Measurements from ENCODE around the gene EDA. TPM values are rescaled to one million over a fixed set of nuclear protein-coding genes. Genes with fewer than 3 reads are reported as not detected.

EDA gene
- total and polyA plus RNA-seq, 10 of the 15 experiments (the other 5 are each of a cell fraction or from before 2014, with no cell fraction given): 0.06 TPM; not detected in 9

DNA sequence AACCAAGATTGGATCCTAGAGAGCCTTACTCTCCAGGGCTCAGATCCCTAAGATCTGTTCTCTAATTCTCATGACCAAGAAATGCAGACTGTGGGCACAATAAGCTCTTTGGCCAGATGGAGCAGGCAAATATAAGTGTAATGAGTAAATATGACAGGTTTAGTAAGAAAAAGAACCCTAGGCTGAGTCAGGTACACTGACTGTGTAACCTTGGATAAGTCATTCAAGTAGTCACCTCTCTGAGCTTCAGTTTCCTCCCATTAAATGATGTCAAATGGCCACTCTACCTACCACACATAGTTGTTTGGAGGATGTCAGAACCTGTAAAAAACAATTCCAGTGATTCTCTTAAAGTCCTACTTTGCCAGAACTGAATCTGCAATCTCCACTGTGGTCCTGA lies 8.3 kb upstream of the EDA start (continued):
- TF ChIP-seq SKIL (IDR thresholded peaks at IDR 0.05; ENCODE audit: low read depth, poor library complexity, severe bottlenecking): no peak
- no peak for TF ChIP-seq CREM (IDR thresholded peaks at IDR 0.05; ENCODE audit: low read depth)
- TF ChIP-seq NR2C2 (IDR thresholded peaks at IDR 0.05; ENCODE audit: borderline replicate concordance, control insufficient read depth, insufficient read length, low read depth): no peak
- TF ChIP-seq, protein P1, sequence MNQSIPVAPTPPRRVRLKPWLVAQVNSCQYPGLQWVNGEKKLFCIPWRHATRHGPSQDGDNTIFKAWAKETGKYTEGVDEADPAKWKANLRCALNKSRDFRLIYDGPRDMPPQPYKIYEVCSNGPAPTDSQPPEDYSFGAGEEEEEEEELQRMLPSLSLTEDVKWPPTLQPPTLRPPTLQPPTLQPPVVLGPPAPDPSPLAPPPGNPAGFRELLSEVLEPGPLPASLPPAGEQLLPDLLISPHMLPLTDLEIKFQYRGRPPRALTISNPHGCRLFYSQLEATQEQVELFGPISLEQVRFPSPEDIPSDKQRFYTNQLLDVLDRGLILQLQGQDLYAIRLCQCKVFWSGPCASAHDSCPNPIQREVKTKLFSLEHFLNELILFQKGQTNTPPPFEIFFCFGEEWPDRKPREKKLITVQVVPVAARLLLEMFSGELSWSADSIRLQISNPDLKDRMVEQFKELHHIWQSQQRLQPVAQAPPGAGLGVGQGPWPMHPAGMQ (IDR thresholded peaks at IDR 0.05; ENCODE audit: borderline replicate concordance): no peak
- TF ChIP-seq, protein P2, sequence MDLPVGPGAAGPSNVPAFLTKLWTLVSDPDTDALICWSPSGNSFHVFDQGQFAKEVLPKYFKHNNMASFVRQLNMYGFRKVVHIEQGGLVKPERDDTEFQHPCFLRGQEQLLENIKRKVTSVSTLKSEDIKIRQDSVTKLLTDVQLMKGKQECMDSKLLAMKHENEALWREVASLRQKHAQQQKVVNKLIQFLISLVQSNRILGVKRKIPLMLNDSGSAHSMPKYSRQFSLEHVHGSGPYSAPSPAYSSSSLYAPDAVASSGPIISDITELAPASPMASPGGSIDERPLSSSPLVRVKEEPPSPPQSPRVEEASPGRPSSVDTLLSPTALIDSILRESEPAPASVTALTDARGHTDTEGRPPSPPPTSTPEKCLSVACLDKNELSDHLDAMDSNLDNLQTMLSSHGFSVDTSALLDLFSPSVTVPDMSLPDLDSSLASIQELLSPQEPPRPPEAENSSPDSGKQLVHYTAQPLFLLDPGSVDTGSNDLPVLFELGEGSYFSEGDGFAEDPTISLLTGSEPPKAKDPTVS (IDR thresholded peaks at IDR 0.05; ENCODE audit: low read depth, low read length): no peak
- no peak for TF ChIP-seq JUND (IDR thresholded peaks at IDR 0.05; ENCODE audit: low read depth, low read length)
- TF ChIP-seq EZH2 (IDR thresholded peaks at IDR 0.05; ENCODE audit: borderline replicate concordance, control insufficient read depth, low read depth, low read length): no peak
- TF ChIP-seq CTCF (IDR thresholded peaks at IDR 0.05 in 2 of 3, conservative IDR thresholded peaks at IDR 0.05 in 1 of 3; ENCODE audit: control insufficient read depth in 2 of 3, extremely low read depth in 1 of 3, insufficient read depth in 1 of 3, low read depth in 3 of 3, low read length in 3 of 3): no peak
- TF ChIP-seq KDM1A (IDR thresholded peaks at IDR 0.05; ENCODE audit: borderline replicate concordance): no peak
- no peak for TF ChIP-seq SMAD1 (IDR thresholded peaks at IDR 0.05; ENCODE audit: low read depth, partially characterized antibody)
